ENCODE results near the gene SGK1. TPM values are rescaled to one million over a fixed set of nuclear protein-coding genes. Genes with fewer than 3 reads are reported as not detected.

The SGK1 gene
- 10 to 100 TPM; 69.1 to 91.8 (median 74.8) TPM for polyA plus RNA-seq (ENCODE audit: insufficient read length in 4 of 4)

DNA sequence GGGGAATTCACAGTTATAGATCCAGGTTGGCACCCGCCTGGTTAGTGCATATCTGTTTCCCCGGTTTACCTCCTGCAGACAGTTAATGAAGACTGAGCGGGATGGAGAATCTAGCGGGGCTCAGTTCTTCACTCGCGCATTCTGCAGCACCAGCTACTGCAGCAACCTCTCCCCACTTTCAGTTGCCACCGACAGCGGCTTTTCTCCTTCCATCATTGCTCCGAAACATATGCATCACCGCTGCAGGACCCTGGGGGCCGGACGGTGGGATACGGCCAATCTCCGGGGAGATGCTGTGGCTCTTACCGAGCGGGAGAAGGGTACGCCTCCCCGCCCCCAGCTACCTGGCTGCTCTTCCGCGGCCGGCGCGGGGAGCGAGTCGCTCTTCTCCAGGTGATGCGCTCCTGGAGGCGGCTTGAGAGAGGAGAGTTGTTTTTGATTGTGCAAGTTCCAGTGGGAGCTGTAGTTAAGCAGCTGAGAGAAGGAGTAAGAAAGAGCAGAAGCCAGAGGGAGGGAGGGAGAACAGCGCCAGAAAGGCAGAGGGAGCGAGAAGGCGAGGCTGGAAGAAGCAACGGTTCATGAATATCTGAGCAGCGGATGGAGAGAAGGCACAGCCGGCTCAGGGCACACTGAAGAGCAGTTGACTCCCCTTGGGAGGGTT lies at the start of gene SGK1:
Gene SGK1, minus strand, starts transcription at position 642 of the 661 bp plus-strand sequence. CDS start 652 bp downstream, outside the sequence.
- peak in 2 of 4 donors; percentile 40 for DNase-seq (ENCODE audit: low read depth in 4 of 4, low spot score in 2 of 4)

DNA sequence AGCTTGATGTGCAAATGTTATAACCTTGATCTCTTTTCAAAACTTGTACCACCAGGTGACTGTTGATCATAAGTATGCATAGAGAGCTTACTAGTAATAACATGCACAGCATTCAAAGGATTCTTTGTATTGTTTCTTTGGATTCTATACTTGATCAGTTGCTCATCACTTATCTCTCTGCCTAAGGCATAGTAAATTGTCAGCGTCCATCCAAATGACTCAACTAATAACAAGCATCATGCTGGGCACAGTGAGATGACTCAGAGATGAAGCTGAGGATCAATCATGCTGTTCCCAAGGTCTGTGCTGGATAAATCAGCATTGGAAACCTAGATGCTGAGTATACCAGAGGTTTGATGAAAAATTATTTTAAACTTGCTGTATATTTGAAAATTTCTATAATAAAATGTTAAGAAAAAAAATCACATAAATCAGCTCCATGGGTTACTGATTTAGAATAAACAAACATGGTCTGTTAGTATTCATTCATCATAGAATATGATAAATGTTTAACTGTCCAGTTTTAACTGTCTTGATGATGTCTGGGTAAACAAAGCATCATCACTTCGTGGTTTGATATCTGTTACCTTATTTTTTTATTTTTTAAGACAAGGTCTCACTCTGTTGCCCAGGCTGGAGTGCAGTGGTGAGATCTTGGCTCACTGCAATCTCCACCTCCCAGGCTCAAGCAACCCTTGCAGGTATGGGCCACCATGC lies 45.6 kb upstream of the SGK1 start:
- no peak for DNase-seq (ENCODE audit: low read depth in 4 of 4, low spot score in 2 of 4)

DNA sequence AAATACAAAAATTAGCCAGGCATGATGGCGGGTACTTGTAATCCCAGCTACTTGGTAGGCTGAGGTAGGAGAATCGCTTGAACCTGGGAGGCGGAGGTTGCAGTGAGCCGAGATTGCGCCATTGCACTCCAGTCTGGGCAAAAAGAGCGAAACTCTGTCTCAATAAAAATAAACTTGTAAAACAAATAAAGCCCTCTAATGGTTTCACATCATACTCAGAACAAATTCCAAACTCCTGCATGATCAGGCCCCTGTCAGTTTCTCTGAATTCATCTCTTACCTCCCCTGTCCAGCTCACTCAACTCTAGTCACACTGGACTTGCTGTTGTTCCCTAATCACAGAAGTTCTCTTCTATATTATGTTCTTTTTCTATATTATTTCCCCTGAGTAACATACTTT lies 43.1 kb upstream of the SGK1 start:
- no peak for DNase-seq (ENCODE audit: low read depth in 4 of 4, low spot score in 2 of 4)

DNA sequence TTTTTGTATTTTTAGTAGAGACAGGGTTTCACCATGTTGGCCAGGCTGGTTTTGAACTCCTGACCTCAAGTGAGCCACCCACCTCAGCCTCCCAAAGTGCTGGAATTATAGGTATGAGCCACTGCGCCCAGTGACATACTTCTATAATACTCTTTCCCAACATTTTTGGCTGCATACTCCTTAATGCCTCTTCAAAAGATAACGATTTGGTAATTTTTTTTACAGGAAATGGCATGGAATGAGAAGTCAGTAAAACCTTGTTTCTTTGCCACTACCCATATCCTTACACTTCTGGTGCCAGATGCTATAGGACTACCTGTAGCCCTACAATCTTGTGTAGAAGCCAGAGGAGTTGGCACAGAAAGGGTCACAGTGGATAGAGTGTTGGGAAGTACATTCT lies 41.4 kb upstream of the SGK1 start:
- DNase-seq (ENCODE audit: low read depth in 4 of 4, low spot score in 2 of 4), result no peak

DNA sequence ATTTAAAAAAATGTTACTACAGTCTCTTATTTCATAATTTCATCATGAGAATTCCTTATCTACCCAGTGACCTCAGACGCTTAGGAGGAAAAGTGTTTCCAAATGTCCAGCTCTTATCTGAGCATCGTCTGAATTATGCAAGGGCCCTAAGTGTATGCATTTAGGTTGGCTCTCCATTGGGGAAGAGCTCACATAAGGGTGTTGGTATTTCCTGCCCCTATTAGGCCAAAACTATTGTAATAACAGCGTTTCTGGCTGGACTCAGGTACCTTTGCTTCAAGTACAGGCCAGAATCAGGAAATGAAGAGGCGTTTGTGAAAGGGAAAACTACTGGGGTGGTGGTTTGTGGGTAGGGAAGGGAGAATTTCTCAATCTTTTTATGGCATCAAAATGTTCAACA lies 40.4 kb upstream of the SGK1 start:
- no peak for DNase-seq (ENCODE audit: low read depth in 4 of 4, low spot score in 2 of 4)

DNA sequence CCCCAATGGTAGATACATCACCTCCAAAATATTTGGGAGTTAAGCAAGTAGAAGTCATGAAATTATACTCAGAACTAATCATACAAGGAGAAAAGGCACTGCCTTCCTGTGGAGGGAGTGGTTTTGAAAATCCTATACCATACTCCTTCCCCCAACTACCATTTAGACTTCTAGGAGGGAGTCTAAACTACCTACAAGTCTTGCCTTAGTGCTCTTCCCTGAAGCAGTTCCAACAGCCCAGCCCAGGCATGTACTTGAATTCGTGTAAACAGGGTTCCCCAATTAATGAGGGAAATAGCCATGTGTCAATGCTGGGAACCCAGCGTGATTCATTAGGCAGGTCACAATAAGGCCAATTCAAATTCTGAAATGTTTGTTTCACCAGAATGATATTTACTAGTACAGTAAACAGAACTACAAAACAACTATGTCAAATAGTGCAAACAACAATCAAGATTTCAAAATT lies 39.1 kb upstream of the SGK1 start:
- DNase-seq (ENCODE audit: low read depth in 4 of 4, low spot score in 2 of 4), result no peak

DNA sequence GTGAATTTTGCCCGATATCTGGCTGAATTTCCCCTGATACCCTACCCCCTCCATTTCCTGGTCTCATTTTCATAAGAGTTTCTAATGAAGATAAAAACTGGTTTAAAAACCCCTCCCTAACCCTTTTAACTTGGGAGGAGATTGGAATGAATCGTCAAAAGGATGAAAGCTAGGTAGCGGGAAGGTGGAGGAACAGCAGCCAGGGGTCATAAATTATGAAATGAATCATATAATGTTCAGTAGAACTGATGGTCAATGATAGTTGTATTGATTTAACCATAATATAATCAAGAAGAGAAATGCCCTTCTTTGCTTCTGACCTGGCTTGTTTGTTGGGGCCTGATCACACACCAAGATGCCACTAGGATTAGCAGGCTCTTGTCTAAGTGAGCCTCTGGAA lies 38.5 kb upstream of the SGK1 start:
- no peak for DNase-seq (ENCODE audit: low read depth in 4 of 4, low spot score in 2 of 4)

DNA sequence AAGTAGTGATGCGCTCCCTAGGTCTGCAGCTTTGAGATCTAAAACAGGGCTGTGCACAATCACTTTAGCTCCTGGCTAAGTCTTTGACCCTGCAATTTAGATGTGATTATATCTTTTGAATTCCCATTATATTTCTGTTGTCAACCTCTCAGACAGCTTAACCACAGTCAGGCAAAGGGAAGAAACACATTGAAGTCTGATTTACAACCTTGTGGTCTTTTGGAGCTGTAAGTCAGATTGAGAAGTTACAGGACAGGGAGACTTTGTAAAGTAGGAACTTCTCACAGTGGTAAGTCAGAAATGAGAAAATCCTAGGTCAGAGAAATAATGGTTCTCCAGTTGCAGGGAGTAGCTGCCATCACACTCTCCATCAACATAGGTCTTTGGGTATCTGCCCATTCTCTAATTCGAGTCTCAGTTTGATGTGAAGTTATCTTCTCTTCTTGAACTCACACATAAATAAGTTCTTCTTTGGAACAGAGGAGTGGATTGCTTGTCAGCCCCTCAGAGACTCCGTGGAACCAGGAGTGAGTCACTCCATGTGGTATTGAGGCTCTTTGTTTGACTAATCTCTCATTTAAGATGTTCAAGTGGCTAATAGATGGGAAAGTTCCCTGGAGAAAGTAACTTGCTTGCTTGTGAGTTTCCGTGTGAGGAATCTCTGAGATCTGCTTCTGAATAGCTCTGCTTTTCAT lies 35.0 kb upstream of the SGK1 start:
- no peak for DNase-seq (ENCODE audit: low read depth in 4 of 4, low spot score in 2 of 4)

DNA sequence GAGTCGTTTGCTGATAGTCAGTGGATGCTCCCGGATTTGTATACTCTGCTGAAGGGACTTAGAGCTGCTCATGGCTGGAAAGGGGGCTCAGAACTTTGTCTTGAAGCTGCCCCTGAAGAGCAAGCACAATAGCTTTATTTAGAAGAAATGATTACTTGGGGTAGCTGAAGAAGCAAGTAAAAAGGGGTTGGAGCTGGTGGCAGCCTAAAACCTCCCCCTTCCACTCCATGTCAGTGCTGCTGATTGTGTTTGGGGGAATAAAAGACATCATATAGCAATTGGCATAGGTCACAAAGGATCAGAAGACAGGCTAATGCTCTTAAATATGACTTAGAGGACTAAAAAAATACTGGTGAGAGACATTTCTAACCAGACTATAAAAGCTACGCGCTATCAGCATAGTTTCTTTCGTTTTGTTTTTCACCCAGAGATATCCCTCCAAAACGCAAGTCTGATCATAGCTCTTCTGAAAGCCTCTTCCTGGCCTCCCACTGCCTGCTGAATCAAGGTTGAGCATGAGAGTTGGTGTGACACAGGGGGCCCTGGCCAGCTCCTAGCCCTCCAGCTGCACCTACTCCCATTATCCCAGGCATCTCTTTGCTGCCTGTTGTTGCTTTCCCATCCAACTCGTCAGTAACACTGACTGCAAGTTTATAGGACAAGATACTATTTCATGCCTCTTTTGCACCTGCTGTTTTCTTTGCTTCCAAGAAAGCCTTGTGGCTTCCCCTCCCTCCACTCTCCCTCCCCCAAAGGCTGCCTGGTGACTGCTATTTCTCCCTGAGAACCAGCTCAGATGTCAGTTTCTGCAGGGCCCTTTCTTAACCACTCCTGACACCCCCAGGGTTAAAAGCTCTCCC lies 33.9 kb upstream of the SGK1 start:
- DNase-seq (ENCODE audit: low read depth in 4 of 4, low spot score in 2 of 4), result peak in 3 of 4 donors; percentile 19 to 29 (median 20)

DNA sequence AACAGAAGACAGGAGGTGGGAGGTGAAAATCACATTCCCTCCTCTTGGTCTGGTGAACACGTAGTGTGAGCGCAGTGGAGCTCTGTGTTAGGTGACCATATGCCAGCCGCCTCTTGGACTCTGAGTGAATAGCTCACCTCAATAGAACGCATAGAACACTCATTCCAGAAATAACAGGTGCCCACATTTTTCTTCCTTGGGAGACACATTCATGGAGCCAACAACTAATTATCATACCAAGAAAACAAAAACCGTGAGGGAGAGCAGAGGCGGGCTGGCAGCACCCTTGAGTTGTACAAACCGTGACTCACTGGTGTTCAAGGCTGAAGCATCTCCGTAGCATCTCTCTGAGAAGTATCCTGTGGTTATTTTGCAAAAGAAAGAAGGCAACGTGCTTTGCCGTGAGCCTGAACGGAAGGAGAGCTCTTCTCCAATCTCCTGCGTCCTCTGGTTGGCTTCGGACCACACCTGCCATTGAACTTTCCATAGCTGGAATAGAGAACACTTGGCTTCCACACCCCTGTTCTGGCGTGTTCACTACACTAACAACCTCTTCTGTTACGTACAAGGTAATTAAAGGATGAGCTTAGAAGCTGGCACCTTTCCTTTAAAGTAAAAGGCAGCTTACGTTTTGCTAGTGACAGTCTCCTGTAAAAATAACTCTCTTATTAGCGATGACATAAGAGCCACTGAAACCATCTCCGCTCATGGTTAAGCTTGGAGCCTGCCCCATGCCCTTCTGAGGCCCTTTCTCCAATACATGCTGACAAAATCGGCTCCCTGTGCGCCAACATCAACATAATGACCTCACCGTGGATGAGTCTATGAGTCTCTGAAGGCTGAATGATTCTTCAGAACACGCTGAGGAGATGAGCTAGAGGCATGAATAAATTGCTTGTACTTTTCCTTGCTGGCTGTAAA lies 30.2 kb upstream of the SGK1 start:
- DNase-seq (ENCODE audit: low read depth in 4 of 4, low spot score in 2 of 4), result no peak

DNA sequence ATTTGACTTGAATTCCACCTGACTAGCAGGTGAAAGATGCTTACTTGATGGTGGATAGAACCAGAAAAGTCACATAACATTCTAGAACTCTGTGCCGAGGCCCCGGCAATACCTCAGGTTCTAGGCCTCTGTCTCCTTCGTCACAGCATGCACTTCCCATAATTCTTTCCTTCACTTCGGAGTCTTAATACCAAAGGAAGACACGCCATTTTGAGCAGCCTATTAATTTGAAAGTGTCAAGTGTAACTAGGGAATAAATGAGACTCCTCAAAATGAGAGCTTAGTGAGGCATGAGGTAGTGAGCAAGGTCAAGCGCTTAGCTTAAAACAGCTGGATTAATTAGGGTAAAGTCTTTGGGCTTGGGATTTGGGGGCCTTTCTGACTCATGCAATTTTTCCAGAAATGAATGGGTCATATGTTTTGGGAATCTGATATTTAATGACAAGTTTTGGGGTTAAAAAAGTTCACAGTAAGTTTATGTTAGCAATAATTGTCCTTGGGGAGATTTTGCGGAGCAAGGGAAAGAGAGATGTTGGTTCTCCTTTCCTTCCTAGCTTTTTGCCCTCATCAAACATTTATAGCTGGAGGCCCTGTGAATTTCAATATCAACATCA lies 29.1 kb upstream of the SGK1 start:
- no peak for DNase-seq (ENCODE audit: low read depth in 4 of 4, low spot score in 2 of 4)

DNA sequence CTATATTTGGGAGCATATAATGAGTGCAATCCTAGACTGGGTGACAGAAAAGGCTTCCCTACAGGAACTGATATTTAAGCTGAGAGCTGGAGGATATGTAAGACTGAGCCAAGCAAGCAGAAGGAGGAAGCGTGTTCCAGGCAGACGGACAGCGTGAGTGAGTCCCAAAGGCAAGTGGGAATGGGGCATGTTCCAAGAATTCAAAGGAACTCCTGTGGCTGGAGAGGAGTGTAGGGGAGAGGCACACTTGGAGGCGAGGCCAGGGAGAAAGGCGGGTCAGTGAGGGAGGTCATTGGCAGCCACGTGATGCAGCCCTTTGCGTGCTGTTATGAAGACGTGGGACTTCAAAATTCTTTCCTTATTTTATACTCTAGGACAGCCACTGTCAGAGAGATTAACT lies 27.9 kb upstream of the SGK1 start:
- no peak for DNase-seq (ENCODE audit: low read depth in 4 of 4, low spot score in 2 of 4)

DNA sequence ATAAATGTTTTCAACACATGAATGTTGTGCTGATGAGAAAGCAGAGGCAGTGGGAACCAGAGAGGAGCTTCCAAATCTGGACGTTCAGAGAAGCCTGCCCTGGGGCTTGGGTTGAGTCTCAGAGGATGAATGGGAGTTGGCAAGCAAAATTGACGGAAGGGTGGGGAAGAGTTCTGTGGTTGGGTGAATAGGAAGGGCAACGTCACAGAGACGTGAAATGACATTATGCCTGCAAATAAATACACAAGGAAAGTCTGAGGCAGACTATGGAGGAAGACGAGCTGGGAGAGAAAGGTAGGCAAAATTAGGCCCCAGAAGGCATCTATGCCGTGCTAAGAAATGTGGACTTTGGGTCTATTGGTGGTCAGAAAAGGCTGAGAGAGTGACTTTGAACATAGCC lies 25.2 kb upstream of the SGK1 start:
- DNase-seq (ENCODE audit: low read depth in 4 of 4, low spot score in 2 of 4), result no peak

DNA sequence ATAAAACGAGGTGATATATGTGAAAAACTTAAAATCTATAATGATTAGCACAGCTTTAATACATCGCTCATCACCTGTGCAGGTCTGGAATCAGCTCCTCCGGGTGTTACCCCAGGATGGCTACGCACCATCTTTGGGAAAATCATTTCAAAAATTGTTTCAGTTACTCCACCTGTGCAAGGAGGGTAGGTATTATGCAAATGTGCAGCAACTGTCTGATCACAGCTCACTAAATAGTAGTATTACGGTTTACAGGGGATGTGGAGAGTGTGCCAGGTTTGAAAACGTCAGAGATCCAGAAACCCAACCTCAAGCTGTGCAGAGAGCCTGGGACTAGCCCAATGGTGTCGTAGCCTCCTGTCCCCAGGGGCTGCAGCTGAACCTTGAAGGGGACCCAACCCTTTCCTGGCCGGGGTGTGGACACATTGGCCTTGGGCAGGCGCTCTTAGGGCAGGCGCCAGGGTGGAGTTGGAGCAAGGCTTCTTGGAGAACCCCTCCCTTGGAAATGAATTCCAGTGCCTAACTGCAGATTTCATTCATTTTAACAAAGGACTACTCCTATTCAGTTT lies 24.2 kb upstream of the SGK1 start:
- DNase-seq (ENCODE audit: low read depth in 4 of 4, low spot score in 2 of 4), result no peak

DNA sequence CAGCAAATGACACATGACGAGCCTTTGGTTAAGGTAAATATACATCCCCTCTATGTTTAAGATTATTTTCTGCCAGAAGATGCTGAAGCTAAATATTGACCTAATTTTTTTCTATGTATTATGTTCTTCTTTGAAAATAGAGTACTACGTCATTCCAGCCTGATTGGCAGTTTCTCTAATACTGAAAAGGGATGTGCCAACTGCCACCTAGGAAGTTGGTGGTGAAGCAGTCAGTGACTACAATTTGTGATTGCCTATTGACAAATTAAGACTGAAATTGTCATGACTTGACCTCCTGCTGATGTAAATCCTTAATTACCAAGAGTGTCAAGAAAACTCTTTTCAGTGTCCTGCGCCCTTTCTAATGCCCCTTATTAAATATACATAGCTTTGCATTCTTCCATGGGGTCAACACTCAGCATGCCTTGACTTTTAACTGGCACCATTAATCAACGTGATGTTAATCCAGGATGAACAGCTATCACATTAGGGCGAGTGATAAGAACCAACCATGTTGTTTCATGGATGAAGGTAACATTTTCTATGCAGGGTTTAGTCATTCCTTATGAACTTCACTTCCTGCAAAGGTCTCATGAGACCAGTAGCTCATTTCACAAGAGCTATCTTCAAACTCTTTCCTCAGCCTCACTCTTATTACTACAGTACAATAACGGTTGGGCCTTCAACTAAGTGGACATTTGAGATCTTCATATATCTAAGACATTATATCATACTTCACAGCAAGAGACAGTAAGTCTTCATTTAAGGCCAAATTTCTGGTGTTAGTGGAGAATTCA lies 22.5 kb upstream of the SGK1 start:
- DNase-seq (ENCODE audit: low read depth in 4 of 4, low spot score in 2 of 4), result no peak

DNA sequence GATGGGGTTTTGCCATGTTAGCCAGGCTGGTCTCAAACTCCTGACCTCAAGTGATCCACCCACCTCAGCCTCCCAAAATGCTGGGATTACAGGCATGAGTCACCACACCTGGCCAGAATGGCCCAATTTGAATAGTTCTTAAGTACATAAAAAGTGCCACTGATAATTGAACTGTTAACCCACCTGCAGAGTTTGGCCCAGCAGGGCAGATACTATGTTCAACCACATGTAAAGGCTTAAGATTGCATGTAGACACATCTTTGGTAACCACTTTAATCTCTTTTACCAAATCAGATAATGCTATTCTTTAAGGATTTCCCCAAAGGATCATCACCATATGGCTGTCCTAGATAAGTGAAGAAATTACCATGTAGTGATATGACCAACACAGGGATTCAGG lies 21.3 kb upstream of the SGK1 start:
- DNase-seq (ENCODE audit: low read depth in 4 of 4, low spot score in 2 of 4), result no peak

DNA sequence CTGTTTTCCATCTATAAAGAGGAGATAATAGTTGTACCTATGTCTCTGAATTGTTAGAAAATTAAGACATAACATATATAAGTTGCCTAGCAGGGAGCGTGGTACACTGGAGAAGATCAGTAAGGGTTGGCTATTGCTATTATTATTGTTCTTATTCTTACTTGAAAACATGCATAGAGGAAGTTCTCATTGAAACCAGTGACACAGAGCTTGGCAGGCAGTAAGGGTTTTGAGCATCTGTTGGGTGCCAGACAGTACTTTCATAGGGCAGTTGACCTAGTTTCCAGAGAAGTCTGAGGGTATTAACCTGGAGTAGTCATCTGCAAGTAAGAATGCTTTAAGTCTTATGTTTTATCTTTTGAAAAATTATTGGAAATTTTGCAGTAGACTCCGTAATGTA lies 13.3 kb upstream of the SGK1 start:
- DNase-seq (ENCODE audit: low read depth in 4 of 4, low spot score in 2 of 4), result no peak

DNA sequence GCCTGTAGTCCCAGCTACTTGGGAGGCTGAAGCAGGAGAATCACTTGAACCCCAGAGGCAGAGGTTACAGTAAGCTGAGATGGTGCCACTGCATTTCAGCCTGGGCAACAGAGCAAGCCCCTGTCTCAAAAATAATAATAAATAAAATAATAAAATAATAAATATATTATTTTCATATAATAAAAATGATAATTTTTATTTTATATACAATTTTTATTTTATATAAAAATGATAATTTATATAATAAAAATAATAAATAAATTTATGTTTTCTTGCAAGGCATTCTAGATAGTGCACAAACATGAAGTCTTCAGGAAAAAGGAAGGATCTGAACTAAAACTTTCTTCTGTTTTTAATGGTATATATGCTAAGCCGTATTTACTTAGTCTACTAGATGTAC lies 12.6 kb upstream of the SGK1 start:
- no peak for DNase-seq (ENCODE audit: low read depth in 4 of 4, low spot score in 2 of 4)

Data from left renal cortex interstitium (tissue), 4 donors.